ENCODE measurements around the gene CCDC91.
"Not testable (repeated sequence)": the region's sequence is repeated elsewhere in the genome, so short reads cannot be mapped to it uniquely, and the experiment has no call there.

CCDC91 gene

DNA sequence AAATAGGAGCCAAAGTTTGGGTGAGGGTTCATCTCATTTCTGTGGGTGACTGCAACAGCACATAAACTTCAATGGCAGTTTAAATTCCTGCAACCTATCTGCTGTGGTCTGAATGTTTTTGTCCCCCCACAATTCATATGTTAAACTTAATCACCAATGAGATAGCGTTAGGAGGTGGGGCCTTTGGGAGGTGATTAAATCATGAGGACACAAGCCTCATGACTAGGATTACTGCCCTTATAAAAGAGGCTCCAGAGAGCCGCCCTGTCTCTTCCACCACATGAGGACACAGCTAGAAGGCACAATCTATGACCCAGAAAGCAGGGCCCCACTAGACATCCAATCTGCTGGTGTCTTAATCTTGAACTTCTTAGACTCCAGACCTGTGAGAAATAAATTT, 3.8 kb upstream of the CCDC91 start:
- DNase-seq: no peak

DNA sequence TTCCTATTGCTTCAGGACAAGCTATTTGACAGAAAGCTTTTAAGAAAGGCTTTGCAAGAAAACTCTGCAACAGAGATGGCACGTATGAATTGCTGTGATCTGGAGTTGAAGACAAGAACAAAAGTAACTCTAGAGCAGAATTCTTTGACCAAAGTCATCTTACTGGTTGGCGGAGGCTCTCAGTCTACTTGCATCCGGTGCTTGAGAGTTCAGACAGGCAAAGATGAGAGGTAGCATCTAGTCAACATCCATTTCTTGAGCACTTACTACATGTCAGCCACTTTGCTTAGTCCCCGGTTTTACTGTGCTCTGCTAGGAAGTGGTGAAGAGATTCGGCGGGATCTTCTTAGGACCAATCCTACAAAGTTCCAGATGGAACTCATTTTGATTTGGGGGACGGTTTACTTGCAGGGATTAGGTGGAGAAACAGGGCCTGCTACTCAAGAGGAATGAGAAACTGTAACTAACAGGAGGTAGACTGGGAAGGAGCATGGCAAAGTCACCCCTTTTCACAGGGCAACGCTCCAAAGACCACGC, 404 bp upstream of the CCDC91 start:
- DNase-seq: no peak

DNA sequence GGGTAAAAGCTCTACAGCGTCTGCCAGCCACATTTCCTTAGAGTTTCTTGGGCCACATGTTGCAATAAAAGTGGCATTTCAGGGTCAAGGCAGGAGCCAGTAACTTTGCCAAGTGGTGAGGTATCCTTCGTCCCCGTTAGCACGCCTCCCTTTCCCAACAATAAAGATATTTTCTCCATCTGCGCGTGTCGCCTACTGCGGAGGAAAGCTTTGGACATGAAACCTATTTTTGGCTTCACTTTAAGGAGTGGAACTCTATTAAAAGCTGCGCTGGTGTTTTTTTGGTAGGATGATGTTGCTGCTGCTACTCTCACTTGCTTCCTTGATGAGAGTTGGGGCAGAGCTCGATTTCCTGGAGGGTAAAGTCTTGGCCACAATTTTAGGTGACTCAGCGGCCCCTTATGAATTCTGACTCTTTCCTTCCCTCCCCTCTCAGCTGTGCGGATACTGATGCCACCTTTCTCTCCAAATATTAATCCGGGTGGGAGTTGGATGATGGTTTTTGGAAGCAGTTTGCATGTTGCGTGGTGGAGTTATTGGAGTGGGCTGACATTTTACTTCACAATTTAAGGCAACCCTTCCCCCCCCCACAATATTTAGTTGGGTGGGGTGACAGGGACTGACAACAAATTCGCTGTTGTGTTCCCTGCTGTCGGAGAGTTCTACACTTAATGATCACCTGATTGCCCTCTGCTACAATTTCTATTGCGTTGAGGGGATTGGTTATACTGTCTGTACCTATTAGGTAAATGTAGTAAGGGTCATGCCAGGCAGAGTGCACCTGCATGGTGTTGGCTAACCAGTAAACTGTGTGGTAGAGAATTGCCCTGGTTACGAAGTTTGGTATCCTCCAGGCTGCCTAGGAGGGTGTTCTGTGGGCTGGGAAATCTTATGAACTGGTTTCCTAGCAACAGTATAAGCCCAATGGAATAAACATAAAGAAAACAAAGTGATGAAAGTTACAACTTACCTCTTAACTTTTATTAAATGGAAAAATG, 1.1 kb downstream of the CCDC91 start:
- DNase-seq: no peak

DNA sequence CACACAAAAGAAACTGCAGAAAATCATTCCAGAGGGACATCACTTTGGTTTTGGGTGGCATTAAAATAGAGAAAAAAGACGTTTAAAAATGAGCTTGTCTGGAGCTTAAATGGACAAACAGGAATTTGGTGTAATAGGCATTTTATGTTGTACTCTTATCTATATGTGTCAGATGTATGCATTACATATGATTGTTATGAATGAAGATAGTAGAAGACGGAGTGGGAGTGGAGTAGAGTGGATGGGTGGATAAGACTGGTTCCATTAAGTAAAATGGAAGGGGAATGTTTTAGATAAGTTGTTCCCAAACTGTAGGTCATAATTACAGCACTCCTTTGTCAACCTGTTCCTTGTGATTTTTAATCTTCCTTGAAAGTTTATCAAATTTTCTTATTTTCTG, 1.9 kb downstream of the CCDC91 start:
- DNase-seq: no peak

DNA sequence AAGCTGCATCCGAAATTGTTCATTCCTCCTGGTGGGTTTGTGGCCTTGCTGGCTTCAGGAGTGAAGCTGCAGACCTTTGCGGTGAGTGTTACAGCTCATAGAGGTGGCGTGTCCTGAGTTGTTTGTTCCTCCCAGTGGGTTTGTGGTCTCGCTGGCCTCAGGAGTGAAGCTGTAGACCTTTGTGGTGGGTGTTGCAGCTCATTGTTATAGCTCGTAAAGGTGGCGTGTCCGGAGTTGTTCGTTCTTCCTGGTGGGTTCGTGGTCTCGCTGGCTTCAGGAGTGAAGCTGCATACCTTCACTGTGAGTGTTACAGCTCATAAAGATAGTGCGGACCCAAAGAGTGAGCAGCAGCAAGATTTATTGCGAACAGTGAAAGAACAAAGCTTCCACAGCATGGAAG, 4.4 kb downstream of the CCDC91 start:
- DNase-seq: not testable (repeated sequence)

DNA sequence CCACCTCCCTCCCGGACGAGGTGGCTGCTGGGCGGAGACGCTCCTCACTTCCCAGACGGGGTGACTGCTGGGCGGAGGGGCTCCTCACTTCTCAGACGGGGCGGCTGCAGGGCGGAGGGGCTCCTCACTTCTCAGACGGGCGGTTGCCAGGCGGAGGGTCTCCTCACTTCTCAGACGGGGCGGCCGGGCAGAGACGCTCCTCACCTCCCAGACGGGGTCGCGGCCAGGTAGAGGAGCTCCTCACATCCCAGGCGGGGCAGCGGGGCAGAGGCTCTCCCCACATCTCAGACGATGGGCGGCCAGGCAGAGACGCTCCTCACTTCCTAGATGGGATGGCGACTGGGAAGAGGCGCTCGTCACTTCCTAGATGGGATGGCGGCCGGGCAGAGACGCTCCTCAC, 10.9 kb downstream of the CCDC91 start:
- DNase-seq: not testable (repeated sequence)

DNA sequence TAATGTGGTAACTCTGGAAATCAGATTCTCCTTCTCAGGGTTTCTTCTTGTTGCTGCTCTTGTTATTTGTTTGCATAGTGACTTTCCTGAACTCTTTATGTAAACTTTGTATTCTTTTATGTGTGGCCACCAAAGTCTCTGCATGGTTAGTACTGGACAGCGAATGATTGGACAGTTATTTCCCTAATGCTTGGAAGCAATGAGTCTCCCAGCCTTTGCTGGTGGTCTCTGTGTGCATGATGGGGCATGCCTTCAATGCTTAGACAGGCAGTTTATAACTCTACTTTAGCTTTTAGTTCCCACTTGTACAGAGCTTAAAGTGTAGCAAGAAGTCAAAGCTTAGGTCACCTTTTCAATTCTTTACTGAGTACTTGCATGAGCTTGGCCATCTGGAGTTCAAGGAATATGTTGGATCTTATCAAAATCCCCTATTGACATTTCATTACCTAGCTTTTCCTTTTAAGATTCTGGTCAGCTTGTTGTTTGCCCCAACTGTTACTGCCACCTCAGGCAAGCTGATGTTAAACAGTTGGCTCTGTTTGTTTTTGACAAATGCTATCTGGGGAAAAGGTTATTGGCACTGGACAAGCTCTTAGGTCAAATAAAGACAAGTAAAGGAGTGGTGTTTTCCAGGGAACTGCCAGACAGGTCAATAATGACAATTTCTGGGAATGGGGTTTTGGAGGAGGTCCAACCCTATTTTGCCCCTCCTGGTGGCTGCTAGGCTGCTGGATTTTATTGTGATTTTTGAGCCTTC, 12.3 kb downstream of the CCDC91 start:
- DNase-seq: no peak

DNA sequence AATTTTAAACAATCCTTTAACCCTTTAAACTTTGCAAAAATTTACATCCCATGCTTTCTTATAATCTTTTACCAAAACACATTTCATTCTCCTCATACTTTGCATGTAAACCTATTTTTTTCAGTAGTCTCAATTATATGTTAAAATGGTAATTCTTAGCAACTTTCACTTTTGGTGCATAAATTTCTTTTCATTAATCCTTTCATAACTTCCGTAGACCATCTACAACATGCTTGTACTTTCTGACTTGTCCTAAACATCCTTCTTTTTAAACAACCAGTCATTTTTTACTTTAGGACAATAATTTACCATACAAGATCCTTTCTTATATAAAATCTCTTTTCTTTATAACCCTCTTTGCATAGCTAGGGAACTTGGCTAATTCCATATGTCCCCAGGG, 19.5 kb downstream of the CCDC91 start:
- no peak for DNase-seq

DNA sequence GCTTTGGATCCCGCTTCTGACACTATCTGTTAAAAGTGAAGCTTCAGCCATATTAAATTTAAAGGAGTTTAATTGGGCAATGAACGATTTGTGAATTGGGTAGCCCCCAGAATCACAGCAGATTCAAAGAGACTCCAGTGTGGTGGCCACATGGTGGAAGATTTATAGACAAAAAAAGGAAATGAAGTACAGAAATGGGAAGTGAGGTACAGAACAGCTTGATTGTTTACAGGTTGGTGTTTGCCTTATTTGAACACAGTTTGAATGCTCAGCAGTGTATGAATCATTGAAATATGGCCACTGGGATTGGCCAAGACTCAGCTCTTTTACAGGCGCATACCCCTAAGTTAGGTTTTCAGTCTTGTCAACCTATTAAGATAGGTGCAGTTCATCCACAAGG, 21.9 kb downstream of the CCDC91 start:
- DNase-seq: no peak

DNA sequence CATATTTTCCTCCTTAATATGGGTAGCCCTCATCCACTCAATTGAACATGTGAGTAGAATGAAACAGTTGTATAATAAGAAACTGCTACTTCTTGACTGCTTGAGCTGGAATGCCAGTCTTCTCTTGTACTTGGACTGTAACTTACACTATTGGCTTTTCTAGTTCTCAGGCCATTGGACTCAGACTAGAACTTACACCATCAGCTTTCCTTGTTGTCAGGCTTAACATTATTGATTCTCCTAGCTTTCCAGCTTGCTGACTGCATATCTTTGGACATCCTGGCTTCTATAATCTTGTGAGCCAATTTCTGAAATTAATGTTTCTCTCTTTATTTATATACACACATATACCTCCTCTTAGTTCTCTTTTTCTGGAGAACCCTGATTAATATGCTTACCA, 24.8 kb downstream of the CCDC91 start:
- no peak for DNase-seq

DNA sequence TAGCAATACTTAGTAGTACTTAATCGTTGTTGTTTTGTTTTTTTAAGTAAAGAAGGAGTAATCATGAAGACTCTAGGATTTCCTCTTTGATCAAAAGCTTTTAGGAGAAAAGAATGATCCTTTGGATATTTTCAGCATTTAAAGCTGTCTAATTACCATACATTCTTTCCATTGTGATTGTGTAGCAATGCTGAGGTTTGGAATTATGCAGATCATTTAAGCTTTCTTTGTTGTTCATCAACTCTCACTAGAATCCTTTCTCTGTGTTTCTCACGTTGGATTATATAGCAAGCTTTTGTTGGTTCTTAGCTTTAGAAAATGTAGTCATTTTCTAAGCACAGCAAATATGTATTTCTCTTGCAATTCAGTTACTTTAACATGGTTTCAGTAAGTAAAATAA, 25.8 kb downstream of the CCDC91 start:
- no peak for DNase-seq

DNA sequence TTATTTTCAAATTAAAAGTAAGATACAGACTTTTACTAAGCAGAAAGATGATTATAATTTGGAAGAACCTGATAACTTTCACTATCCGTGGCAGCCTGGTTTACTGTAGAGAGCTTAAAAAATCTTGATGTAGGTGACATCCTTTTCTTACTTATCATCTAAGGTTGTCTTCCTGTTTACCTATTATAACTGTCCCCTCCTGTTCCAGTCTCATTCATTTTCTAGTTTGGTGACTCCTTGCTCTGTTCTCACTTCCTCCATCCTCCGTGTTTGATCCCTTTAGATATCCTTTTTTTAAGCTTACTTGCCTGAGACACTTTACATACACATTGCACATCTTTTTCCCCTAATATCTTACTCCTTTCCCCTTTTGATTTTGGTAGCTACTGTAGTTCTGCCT, 27.5 kb downstream of the CCDC91 start:
- no peak for DNase-seq

DNA sequence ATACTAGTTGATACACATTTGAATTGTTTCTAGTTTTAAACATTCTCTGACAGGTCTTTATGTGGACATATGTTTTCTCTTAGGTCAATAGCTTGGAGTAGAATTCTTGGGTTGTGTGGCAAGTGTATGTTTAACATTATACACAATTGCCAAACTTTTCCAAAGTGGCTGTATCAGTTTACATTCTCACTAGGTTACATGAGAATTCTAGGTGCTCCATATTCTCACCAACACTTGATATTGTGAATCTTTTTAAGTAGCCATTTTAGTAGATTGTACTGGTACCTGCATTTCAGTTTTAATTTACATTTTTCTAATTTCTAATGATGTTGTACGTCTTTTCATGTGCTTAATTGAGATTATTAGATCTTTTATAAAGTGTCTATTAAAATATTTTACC, 28.6 kb downstream of the CCDC91 start:
- no peak for DNase-seq

DNA sequence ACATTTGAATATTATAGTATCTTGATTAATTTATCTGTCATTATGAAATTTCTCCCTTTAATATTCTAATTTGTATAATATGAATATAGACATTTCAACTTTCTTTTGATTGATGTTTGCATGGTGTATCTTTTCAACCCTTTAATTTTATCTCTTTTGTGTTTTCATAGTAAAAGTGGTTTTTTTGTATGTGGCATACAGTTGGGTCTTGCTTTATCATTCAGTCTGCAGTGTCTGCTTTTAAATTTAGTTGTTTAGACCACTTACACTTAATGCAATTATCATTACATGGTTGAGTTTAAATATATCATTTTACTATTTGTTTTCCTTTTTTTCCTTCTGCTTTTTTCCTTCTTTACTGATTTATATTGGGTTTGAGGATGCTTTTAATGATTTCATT, 29.6 kb downstream of the CCDC91 start:
- DNase-seq: no peak

DNA sequence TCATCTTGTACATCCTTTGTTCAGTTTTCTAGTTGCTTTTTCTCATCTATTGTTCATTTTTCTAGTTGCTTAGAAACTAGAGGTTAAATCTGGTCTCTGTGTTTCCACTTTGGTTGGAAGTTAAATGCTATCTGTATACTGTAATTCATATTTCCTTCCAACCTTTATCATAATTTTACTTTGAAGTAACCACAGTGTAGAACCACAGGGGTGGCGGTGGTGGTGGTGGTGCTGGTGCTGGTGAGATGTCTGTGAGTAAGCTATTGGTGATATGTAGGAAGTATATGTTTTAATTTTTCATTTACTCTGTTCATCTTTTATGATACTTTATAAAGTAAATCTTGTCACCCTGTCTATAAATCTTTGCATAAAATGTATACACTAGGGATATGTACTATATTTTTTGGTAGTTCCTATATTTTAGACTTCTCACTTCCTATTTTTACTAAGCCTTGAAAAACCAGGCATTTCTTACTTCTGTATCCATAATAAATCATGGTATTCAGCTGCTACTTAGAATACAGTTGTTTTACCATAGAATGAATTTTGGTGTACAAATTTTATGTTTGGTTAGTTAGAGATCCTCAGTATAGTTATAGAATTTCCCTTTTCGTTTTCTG, 31.9 kb downstream of the CCDC91 start:
- peak; percentile 82 for DNase-seq

DNA sequence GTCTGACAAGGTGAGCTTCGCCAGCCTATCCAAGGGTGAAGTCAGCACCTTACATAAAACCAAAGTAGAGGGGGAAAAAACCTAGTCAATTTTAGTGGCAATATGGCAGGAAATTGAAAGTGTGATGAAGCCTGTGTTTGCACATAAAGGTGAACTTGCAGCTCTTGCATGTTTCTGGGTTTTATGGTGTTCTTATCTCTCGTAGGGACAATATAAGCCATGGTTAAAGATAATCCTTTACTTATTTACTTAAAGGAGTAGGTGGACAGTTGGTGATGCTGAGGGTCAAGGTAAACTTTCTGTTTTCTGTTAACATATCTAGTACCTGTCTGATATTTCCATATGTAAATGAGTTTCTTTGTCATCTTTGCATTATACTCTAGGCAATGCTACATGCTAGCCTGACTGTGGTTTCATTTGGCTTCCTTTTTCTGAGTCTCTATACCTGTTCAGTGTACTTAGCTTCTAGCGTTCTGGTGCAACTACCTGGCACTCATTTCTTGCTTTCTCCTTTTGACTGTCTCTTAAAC, 32.8 kb downstream of the CCDC91 start:
- DNase-seq: no peak

DNA sequence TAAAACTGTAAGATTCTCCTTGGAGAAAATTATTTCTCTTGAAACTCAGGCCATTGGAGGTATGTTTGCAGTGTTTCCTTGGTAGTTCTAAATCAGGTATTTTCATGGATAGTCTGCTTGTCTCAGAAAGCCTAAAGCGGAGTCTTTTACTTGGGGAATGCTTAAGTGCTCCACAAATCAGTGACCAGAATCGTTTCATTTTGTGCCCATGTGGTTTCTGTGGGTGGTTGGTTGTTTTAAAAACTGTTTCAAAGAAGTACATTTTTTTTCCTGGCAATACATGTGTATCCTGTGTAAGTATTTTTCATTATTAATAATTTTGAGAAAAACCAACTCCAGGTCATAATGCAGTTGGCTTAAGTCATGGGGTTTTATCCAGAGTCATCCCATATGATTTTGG, 33.6 kb downstream of the CCDC91 start:
- DNase-seq: no peak

DNA sequence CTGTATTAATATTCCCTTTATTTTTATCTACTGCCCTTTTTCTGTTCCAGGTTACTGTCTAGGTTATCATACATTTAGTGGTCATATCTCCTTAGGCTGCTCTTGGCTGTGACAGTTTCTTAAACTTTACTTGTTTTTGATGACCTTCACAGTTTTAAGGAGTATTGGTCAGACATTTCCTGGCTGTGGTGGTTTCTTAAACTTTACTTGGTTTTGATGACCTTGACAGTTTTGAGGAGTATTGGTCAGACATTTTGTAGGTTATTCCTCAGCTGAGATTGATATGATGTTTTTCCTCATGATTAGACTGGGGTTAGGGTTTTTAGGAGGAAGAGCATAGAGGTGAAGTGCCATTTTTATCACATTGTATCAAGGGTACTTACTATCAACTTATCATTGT, 36.4 kb downstream of the CCDC91 start:
- DNase-seq: no peak

DNA sequence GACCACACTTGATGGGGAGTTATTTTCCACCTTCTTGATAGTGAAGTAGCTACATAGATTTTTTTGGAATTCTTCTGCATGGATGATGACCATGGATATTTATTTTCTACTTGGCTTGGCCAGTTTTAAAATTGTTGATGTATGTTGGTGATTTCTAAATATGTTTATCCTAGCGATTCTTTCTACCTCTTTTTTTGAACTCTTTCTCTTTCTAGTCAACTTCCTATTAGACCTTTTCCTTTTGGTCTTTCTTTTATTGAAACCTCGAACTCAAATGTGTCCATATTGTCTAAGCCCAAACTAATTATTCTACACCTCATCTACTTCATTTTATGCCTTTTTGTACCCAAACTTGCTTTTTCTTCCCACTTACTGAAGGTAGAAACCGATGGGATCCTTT, 37.0 kb downstream of the CCDC91 start:
- no peak for DNase-seq

DNA sequence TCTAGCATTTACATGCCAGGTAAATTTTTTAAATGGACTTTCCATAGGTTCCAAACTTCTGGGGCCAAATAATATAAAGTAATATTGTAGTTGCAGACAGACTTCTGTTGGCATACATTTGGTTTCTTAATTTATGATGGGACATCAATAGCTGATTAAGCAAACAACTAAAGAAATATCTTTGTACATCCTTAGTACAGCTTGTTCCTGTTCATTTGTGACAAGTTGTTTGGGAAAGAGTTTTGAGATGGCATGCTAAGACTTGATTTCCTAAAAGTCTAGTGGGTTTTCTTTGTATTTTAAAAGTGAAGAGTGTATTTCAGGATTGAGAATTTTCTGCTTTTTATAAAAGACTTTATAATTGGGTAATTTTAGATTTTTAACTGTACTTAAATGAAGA, 41.0 kb downstream of the CCDC91 start:
- DNase-seq: no peak

DNA sequence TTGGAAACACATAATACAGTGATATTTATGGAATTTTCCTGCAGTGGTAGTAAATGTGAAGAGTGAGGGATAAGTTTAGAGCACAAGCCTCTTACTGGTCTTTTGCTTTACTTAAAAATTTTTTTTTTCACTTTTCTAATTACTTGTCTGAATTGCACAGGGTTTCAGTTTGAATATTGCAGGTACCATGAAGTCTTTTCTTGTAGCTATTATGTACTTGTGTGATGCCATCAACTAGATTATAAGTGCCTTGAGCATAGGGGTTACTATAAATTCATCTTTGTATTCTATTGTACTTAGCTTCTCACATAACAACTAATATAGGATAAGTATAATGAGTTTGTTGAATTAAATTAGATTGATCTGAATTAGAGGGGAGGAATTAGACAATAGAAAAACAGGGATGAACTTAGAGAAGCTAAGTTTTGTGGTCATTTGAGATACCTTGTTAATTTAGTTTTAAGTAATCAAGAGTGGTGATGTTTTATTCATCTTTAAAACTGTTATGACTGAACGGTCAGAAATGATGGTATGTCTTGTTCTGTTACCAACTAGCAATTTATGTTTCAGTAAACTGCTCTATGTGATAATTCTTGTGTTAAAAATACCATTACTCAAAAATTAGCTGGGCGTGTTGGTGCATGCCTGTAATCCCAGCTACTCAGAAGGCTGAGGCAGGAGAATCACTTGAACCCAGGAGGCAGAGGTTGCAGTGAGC, 42.1 kb downstream of the CCDC91 start:
- no peak for DNase-seq

DNA sequence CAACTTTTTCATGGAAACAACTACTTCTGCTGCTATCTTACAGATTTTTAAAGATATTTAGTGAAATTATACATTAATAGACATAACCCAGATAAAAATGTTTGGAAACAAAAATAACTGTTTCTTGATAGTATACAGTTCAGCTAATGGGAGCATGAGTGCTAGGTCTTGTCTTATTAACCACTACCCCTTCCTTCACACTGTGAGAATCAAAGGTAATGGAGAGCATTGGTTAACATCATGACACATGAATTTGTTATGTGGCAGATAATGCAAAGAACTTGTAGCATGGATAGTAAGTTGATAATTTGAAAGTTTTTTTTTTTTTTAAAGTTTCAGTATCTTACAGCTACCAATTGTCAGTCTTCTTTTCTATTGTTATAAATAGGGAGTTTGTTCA, 44.2 kb downstream of the CCDC91 start:
- DNase-seq: no peak

DNA sequence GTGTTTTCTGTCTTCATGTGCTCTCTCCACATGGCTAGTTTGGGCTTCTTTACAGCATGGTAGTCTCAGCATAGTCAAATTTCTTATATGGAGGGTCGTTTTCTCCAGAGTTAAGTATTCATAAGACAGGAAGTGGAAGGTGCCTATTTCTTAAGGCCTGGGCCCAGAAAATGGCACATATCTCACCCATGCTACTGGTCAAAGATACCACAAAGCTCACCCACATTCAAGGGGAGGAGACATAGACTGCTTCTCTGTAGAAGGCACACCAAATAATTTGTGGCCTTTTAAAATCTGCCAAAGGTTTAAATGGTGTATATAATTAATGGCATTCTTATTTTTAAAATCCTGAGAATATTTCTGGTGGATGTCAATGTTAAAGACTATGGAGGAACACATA, 44.8 kb downstream of the CCDC91 start:
- DNase-seq: no peak
